HG03108 (cell line): ENCODE measurements around the gene PTPRK.

Source experiments
- ATAC-seq: cut with Tn5 transposase; IDR thresholded peaks from one replicate; pipeline ENCODE4 v1.9.1; 2021; ENCODE audit warnings: moderate library complexity; ENCODE audit not compliant: unreplicated experiment

Gene PTPRK

GRCh38 chr6:128099571-128100197, 420.7 kb downstream of the PTPRK start:
- no peak for ATAC-seq

- no peak for ATAC-seq
These were observed 422.3 kb downstream of the PTPRK start for GRCh38 chr6:128098000-128098581.

- no peak for ATAC-seq
These were observed 423.4 kb downstream of the PTPRK start for GRCh38 chr6:128097009-128097408.

- ATAC-seq: no peak
These were observed 425.0 kb downstream of the PTPRK start for GRCh38 chr6:128095362-128095761.

GRCh38 chr6:128079021-128079420, 441.4 kb downstream of the PTPRK start:
- no peak for ATAC-seq

GRCh38 chr6:128078276-128078675, 442.1 kb downstream of the PTPRK start:
- ATAC-seq: no peak

- no peak for ATAC-seq
These were observed 443.6 kb downstream of the PTPRK start for GRCh38 chr6:128076843-128077242.

GRCh38 chr6:128074567-128074966, 445.8 kb downstream of the PTPRK start:
- ATAC-seq: no peak

- no peak for ATAC-seq
These were observed 447.0 kb downstream of the PTPRK start for GRCh38 chr6:128073389-128073788.

- no peak for ATAC-seq
These were observed 449.2 kb downstream of the PTPRK start for GRCh38 chr6:128071212-128071611.

- no peak for ATAC-seq
These were observed 450.0 kb downstream of the PTPRK start for GRCh38 chr6:128070406-128070805.

- no peak for ATAC-seq
These were observed 451.2 kb downstream of the PTPRK start for GRCh38 chr6:128069188-128069587.

GRCh38 chr6:128068119-128068479, 452.3 kb downstream of the PTPRK start:
- ATAC-seq: no peak

- ATAC-seq: no peak
These were observed 452.8 kb downstream of the PTPRK start for GRCh38 chr6:128067446-128068118.

GRCh38 chr6:128065072-128065471, 455.3 kb downstream of the PTPRK start:
- ATAC-seq: no peak

GRCh38 chr6:128064540-128064895, 455.9 kb downstream of the PTPRK start:
- ATAC-seq: no peak

GRCh38 chr6:128063850-128064539, 456.4 kb downstream of the PTPRK start:
- no peak for ATAC-seq

- ATAC-seq: no peak
These were observed 457.4 kb downstream of the PTPRK start for GRCh38 chr6:128062882-128063603.

GRCh38 chr6:128057946-128058345, 462.5 kb downstream of the PTPRK start:
- ATAC-seq: no peak

GRCh38 chr6:128057541-128057940, 462.9 kb downstream of the PTPRK start:
- no peak for ATAC-seq

GRCh38 chr6:128053109-128053508, 467.3 kb downstream of the PTPRK start:
- no peak for ATAC-seq
